Activated naive CD4-positive, alpha-beta T cell treated with anti-CD3 and anti-CD28 coated beads for 36 hours (primary cell): ENCODE data around the gene SFTPA1. TPM values are rescaled to one million over a fixed set of nuclear protein-coding genes. Genes with fewer than 3 reads are reported as not detected.
"Not testable (repeated sequence)": the region's sequence is repeated elsewhere in the genome, so short reads cannot be mapped to it uniquely, and the experiment has no call there.

Source experiments
- CTCF ChIA-PET: fragments of 350-600 bp; sonication (Branson Sonifier 250); formaldehyde crosslinking; loops from one replicate; lab custom pipeline; 2021; ENCODE audit warnings: antibody characterized with exemption; lab: Charles Lee
- DNase-seq: peaks from one replicate; pipeline ENCODE4 v3.0.0-alpha.2; 2020
- H3K27ac Mint-ChIP-seq: one replicate; pipeline ENCODE4 v1.8.0; 2021; ENCODE audit warnings: mild to moderate bottlenecking, mixed read lengths
- H3K27me3 Mint-ChIP-seq: one replicate; pipeline ENCODE4 v1.8.0; 2021; ENCODE audit warnings: low read depth, mixed read lengths
- H3K36me3 Mint-ChIP-seq: one replicate; pipeline ENCODE4 v1.8.0; 2021; ENCODE audit warnings: low read depth, mixed read lengths
- H3K4me1 Mint-ChIP-seq: one replicate; pipeline ENCODE4 v1.8.0; 2021; ENCODE audit warnings: low read depth, mixed read lengths
- H3K4me3 Mint-ChIP-seq: one replicate; pipeline ENCODE4 v1.8.0; 2021; ENCODE audit warnings: mild to moderate bottlenecking, moderate library complexity, mixed read lengths
- H3K9me3 Mint-ChIP-seq: one replicate; pipeline ENCODE4 v1.8.0; 2021; ENCODE audit warnings: mixed read lengths
- intact Hi-C: fragments of 100-400 bp; cut with micrococcal nuclease; formaldehyde crosslinking; loops from one replicate; pipeline ENCODE4 v1.15.1; 2023
- total RNA-seq, 2 experiments: library from RNA; stranded (reverse); gene quantifications; one replicate each; pipeline ENCODE4 v1.2.3, GENCODE V29; 2021

The SFTPA1 gene
- total RNA-seq, 2 experiments from 2014 or later = not detected

DNA sequence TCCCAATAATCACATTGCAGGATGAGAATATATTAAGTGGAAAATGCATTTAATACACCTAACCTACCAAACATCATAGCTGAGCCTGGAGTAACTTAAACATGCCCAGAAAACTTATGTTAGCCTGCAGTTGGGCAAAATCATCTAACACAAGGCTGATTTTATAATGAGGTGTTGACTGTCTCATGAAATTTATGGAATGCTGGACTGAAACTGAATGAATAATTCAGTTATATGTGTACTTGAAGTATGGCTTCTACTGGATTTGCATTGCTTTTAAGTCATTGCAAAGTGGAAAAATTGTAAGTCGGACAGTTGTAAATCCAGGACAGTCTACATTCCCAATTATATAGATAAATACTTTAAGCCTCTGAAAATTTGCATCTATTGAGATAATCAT is 5.4 kb downstream of the SFTPA1 start:
- no peak for DNase-seq
- H3K9me3 Mint-ChIP-seq = no peaks in the 10 kb centered on the region
- intact Hi-C loops = no loop called here
- H3K4me3 Mint-ChIP-seq = no peak overlapping the region
- CTCF ChIA-PET = no interaction called here
- no peak overlapping the region for H3K27ac Mint-ChIP-seq
- H3K4me1 Mint-ChIP-seq = no peaks in the 10 kb centered on the region
- H3K27me3 Mint-ChIP-seq = peaks cover 3% of the 10 kb centered on the region
- no peaks in the 10 kb centered on the region for H3K36me3 Mint-ChIP-seq

DNA sequence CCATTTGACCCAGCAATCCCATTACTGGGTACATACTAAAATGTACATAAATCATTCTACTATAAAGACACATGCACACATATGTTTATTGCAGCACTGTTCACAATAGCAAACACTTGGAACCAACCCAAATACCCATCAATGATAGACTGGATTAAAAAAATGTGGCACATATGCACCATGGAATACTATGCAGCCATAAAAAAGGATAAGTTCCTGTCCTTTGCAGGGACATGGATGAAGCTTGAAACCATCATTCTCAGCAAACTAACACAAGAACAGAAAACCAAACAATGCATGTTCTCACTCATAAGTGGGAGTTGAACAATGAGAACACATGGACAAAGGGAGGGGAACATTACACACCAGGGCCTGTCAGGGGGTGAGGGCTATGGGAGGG is 12.9 kb downstream of the SFTPA1 start:
- intact Hi-C loops, H3K27ac Mint-ChIP-seq, DNase-seq, H3K4me1 Mint-ChIP-seq, H3K9me3 Mint-ChIP-seq, H3K36me3 Mint-ChIP-seq, H3K27me3 Mint-ChIP-seq, H3K4me3 Mint-ChIP-seq: not testable (repeated sequence)
- CTCF ChIA-PET = interaction anchor here (0.6 kb wide), 1 partner anchor 131 kb away, joined by 3 read pairs; no protein-coding TSS in a partner anchor

DNA sequence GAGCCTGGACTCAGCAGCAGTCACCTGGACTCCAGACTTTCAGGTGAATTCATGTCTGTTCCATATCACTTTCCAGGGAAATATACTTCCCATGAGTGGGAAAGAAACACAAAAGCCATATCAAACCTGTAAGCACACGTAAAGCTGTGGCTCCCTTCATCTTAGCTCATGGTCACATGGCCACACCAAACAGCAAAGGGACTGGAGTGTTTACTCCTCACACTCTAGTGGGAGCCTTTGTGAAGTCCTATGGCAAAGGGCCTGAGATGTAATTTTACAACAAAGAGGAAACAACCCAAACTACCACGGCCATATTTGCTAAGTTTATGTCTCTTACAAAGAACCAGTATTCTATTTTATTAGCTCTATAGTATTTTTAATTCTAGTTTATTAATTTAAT is 16.3 kb downstream of the SFTPA1 start:
- DNase-seq = no peak
- no peaks in the 10 kb centered on the region for H3K4me1 Mint-ChIP-seq
- intact Hi-C loops = no loop called here
- H3K9me3 Mint-ChIP-seq = peaks cover 7% of the 10 kb centered on the region
- H3K36me3 Mint-ChIP-seq = no peaks in the 10 kb centered on the region
- no peak overlapping the region for H3K27ac Mint-ChIP-seq
- no peak overlapping the region for H3K4me3 Mint-ChIP-seq
- CTCF ChIA-PET = interaction anchor here (0.9 kb wide), 1 partner anchor 18 kb away, joined by 4 read pairs; no protein-coding TSS in a partner anchor
- H3K27me3 Mint-ChIP-seq = peaks cover 10% of the 10 kb centered on the region

DNA sequence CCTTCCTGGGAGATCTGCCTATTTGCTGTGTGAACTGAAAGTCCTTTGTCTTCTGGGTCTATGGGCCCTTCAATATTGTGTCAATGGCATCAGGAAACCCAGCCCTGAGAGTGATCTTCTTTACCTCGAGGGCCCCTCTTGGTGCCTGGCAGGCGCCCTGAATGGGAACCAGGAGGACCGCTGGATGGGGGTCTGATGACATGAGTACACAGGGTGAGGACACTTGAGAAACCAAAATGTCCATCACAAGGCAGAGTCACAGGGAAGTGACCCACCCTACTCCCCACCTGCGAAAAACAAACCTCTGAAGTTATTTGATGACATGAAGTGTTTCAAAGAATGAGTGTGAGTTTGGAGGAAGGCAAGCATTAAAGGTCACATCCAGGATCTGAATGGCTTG is 17.3 kb downstream of the SFTPA1 start:
- Mint-ChIP-seq H3K4me1 (no peaks in the 10 kb centered on the region), H3K27ac (no peak overlapping the region), H3K27me3 (peaks cover 10% of the 10 kb centered on the region), H3K36me3 (no peaks in the 10 kb centered on the region), H3K9me3 (peaks cover 7% of the 10 kb centered on the region), H3K4me3 (no peak overlapping the region)
- CTCF ChIA-PET = no interaction called here
- intact Hi-C loops = no loop called here
- DNase-seq = no peak

DNA sequence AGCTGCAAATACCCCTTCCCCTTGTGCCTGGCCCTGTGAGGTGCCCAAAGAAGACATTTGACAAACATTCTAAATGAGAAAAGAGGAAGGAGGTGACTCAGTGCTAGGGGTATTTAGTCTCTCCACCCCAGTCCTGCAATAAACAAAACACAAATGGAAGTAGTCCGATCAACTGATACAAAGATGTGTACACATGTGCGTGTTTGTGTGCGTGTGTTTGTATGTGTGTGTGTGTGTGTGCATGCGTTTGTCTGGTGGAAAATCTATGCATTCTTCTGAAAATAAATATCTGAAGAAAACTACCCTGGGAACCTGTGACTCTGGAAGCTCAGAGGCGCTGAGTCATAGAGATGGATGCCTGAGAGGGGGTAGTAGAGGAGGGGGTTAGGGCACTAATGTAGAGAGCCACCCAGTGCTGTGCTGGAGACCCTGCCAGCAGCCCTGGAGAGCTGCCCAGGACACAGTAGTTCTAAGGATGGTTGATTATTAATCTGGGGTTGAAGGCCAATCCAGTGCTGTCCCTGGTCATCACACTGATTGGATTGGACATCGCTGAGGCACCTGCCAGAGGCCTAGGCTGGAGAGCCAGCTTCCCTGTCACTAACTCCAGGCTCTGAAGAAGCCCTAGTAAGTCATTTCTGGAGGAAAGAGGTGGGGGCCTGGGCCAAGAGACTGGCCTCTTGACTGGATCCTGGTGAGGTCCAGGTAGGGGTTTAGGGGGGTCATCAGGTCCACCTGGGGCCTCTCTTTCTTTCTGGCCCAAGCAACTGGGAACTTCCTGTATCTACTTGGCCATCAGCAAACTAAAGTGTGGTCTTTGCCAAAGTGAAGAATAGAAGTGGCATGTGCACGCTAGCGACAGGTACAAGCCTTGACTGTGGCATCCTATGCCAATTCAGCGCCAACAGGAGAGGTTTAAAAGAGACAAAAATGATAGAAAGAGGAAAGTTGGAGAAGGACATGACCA is 18.5 kb downstream of the SFTPA1 start:
- H3K36me3 Mint-ChIP-seq = no peaks in the 10 kb centered on the region
- H3K9me3 Mint-ChIP-seq = peaks cover 6% of the 10 kb centered on the region
- H3K27ac Mint-ChIP-seq = no peak overlapping the region
- H3K27me3 Mint-ChIP-seq = peaks cover 10% of the 10 kb centered on the region
- no peak overlapping the region for H3K4me3 Mint-ChIP-seq
- CTCF ChIA-PET = no interaction called here
- DNase-seq = no peak
- H3K4me1 Mint-ChIP-seq = no peaks in the 10 kb centered on the region
- intact Hi-C loops = no loop called here

DNA sequence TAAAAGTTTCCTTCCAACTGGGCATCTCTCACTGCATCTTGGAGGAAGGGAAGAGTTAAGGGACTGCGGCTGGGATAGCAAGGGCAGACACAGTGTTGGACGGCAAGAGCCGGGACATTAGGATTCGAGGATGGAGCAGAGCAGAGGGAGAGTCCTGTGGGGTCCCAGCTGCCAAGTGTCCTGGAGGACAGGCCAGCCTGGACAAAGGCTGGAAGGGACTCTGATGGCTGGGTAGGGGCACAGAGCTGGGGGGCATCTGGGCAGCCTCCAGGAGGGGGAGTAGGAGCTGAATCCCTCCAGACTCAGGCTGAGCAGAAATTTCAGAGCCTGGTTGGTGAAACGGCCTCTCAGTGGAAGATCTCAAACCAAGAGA is 19.2 kb downstream of the SFTPA1 start:
- CTCF ChIA-PET = no interaction called here
- no peak overlapping the region for H3K27ac Mint-ChIP-seq
- H3K4me3 Mint-ChIP-seq = no peak overlapping the region
- peaks cover 4% of the 10 kb centered on the region for H3K9me3 Mint-ChIP-seq
- no peaks in the 10 kb centered on the region for H3K4me1 Mint-ChIP-seq
- intact Hi-C loops = no loop called here
- peaks cover 10% of the 10 kb centered on the region for H3K27me3 Mint-ChIP-seq
- H3K36me3 Mint-ChIP-seq = no peaks in the 10 kb centered on the region
- no peak for DNase-seq

DNA sequence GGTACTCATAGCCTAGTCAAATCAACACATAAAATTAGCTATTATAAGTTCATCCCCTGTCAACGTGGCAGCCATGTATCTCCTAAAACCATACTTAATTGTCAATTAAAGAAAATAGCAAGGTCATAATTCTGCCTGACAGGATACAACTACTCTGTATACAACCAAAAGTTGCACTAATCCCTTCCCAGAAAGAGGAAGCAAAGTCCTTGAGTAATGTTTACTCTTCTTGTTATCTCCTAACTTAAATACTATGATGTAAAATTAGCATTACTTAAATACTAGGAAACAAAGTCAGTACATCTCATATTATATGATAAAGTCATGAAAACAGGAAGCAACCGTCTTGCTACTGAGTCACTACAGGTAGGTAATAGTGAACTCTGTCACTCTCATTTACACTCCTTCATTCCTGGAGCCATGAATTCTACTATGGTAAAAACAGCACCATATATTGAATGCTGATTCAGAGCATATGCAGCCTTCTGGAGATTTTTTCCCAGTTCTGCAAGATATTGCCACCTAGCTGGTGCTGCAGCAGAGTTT is 26.0 kb downstream of the SFTPA1 start:
- DNase-seq = not testable (repeated sequence)

DNA sequence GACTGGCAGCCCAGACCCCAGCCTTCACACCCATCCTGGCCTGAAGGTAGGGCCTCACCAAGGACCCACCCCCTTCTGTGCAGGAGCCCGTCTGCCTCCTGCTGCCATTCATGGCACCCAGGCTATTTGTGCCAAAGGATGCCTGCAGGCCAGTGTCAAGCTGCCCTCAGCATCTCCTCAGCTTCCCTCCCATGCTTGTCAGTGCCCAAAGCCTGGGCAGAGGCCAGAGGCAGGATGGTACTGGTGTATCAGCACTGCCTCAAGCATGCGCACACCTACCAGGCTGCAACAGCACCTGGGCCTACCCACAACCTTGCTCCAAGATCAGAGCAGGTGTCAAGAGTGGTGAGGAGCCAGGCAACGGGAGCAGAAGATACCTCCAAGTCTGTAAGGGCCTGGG is 27.6 kb downstream of the SFTPA1 start:
- intact Hi-C loops = no loop called here
- CTCF ChIA-PET = no interaction called here
- no peaks in the 10 kb centered on the region for H3K36me3 Mint-ChIP-seq
- H3K27ac Mint-ChIP-seq = no peak overlapping the region
- H3K27me3 Mint-ChIP-seq = no peaks in the 10 kb centered on the region
- H3K4me3 Mint-ChIP-seq = no peak overlapping the region
- no peaks in the 10 kb centered on the region for H3K9me3 Mint-ChIP-seq
- no peaks in the 10 kb centered on the region for H3K4me1 Mint-ChIP-seq
- no peak for DNase-seq

More for the DNA sequence above, 26.0 kb downstream of the SFTPA1 start:
- H3K4me1 Mint-ChIP-seq, H3K36me3 Mint-ChIP-seq, H3K9me3 Mint-ChIP-seq, intact Hi-C loops, H3K27me3 Mint-ChIP-seq, H3K27ac Mint-ChIP-seq, H3K4me3 Mint-ChIP-seq: not testable (repeated sequence)
- CTCF ChIA-PET = interaction anchor here (0.9 kb wide), 1 partner anchor 624 kb away, joined by 3 read pairs; no protein-coding TSS in a partner anchor

DNA sequence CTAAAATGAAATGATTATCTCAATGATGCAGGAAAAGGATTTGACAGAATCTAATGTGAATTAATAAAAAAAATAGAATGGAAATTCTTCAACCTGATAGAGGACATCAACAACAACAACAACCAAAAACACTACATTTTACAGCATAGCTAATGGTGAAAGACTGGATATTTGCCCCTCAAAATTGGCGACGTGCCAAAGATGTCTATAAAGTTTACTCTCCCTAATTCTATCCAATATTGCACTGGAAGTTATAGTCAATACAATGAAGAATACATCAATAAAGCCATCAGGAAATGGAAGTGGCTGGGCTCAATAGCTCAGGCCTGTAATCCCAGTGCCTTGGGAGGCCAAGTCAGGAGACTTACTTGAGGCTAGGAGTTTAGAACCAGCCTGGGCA is 42.0 kb downstream of the SFTPA1 start:
- H3K27ac Mint-ChIP-seq, CTCF ChIA-PET, H3K27me3 Mint-ChIP-seq, H3K9me3 Mint-ChIP-seq, H3K4me1 Mint-ChIP-seq, H3K36me3 Mint-ChIP-seq, intact Hi-C loops, H3K4me3 Mint-ChIP-seq, DNase-seq: not testable (repeated sequence)

DNA sequence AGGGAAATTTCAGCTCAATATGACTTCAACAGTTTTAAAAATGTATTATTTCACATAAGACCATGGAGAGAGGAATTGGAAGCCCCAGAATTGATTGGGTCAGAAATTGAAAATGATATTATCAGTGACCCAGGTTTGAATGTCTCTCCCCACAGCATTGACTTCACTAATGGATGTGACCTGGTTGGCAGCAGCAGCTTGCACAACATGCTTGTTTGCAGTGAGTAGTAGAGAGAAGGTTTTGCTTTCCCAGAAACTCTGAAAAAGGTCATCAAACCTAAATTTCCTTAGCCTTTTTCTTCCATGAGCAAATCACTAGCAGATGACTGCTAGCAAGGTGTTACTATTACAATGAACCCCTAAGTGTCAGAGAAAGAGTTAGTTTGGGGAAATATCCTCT is 52.5 kb downstream of the SFTPA1 start:
- H3K27me3 Mint-ChIP-seq, H3K4me1 Mint-ChIP-seq, H3K27ac Mint-ChIP-seq, H3K4me3 Mint-ChIP-seq, H3K36me3 Mint-ChIP-seq, H3K9me3 Mint-ChIP-seq, DNase-seq, CTCF ChIA-PET, intact Hi-C loops: not testable (repeated sequence)

DNA sequence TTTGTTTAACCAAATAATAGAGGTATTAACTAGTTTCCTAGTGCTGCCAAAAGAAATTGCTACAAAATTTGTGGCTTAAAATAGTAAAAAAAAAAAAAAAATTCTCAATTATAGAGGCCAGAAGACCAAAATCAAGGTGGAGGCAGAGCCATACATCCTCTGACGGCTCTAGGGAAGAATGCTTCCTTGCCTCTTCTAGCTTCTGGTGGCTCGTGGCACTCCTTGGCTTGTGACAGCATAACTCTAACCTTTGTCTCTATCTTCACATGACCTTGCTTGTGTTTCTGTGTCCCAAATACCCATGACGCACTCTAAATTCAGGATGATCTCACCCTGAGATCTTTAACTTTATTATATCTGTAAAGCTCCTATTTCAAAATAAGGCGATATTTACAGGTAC is 53.9 kb downstream of the SFTPA1 start:
- H3K36me3 Mint-ChIP-seq, H3K27me3 Mint-ChIP-seq, CTCF ChIA-PET, H3K9me3 Mint-ChIP-seq, DNase-seq, H3K4me1 Mint-ChIP-seq, intact Hi-C loops, H3K27ac Mint-ChIP-seq, H3K4me3 Mint-ChIP-seq: not testable (repeated sequence)
